Neural progenitor cell (in vitro differentiated cells): Measurements from ENCODE around the gene NT5DC1. TPM values are rescaled to one million over a fixed set of nuclear protein-coding genes. Genes with fewer than 3 reads are reported as not detected.

ENCODE experiments used
- DNase-seq: peaks from one replicate; pipeline ENCODE4 v3.0.0-alpha.2; 2016; ENCODE audit warnings: low spot score
- H2AFZ ChIP-seq: fragments of 200-600 bp; sonication (generic); replicated peaks from 2 replicates; pipeline ENCODE4 v1.6.1; 2016; ENCODE audit warnings: antibody characterized with exemption
- H3F3A ChIP-seq: fragments of 200-600 bp; sonication (generic); 2 replicates; pipeline ENCODE4 v1.6.1; 2016; ENCODE audit warnings: antibody characterized with exemption, low read depth
- H3K27ac ChIP-seq: fragments of 200-600 bp; sonication (generic); 2 replicates; pipeline ENCODE4 v1.5.1; 2016; ENCODE audit warnings: mild to moderate bottlenecking
- H3K27me3 ChIP-seq: fragments of 200-600 bp; sonication (generic); 2 replicates; pipeline ENCODE4 v1.6.1; 2016; ENCODE audit warnings: mild to moderate bottlenecking, moderate library complexity
- H3K36me3 ChIP-seq: fragments of 200-600 bp; sonication (generic); 2 replicates; pipeline ENCODE4 v1.5.1; 2016
- H3K4me1 ChIP-seq: fragments of 200-600 bp; sonication (generic); 2 replicates; pipeline ENCODE4 v1.6.1; 2016; ENCODE audit warnings: mixed run types
- H3K4me2 ChIP-seq: fragments of 200-600 bp; sonication (generic); 2 replicates; pipeline ENCODE4 v1.6.1; 2016
- H3K4me3 ChIP-seq: fragments of 200-600 bp; sonication (generic); 2 replicates; pipeline ENCODE4 v1.5.1; 2016
- H3K79me2 ChIP-seq: fragments of 200-600 bp; sonication (generic); 2 replicates; pipeline ENCODE4 v1.6.1; 2016; ENCODE audit warnings: low read depth
- H3K9ac ChIP-seq: fragments of 200-600 bp; sonication (generic); 2 replicates; pipeline ENCODE4 v1.6.1; 2016
- H3K9me3 ChIP-seq: fragments of 200-600 bp; sonication (generic); 2 replicates; pipeline ENCODE4 v1.5.1; 2016; ENCODE audit warnings: low read depth
- H4K20me1 ChIP-seq: fragments of 200-600 bp; sonication (generic); 2 replicates; pipeline ENCODE4 v1.6.1; 2016; ENCODE audit warnings: low read depth
- H3K27ac Mint-ChIP-seq: 3 replicates; pipeline ENCODE4 v1.8.0; 2021; ENCODE audit warnings: mixed read lengths
- H3K27me3 Mint-ChIP-seq: 2 replicates; pipeline ENCODE4 v1.8.0; 2022; ENCODE audit warnings: low read depth, mild to moderate bottlenecking, inconsistent platforms, moderate library complexity, mixed read lengths; ENCODE audit not compliant: insufficient read depth
- H3K36me3 Mint-ChIP-seq: 3 replicates; pipeline ENCODE4 v1.8.0; 2021; ENCODE audit warnings: mixed read lengths
- H3K4me1 Mint-ChIP-seq: 3 replicates; pipeline ENCODE4 v1.8.0; 2021; ENCODE audit warnings: mixed read lengths
- H3K4me3 Mint-ChIP-seq: 3 replicates; pipeline ENCODE4 v1.8.0; 2021; ENCODE audit warnings: mild to moderate bottlenecking, moderate library complexity, mixed read lengths
- H3K9me3 Mint-ChIP-seq: 3 replicates; pipeline ENCODE4 v1.8.0; 2020; ENCODE audit warnings: mixed read lengths
- CTCF ChIP-seq: fragments of 200-600 bp; sonication (generic); IDR thresholded peaks from 2 replicates; pipeline ENCODE4 v1.5.1; 2017; ENCODE audit warnings: antibody characterized with exemption, mild to moderate bottlenecking
- EZH2 ChIP-seq: fragments of 200-600 bp; sonication (generic); IDR thresholded peaks from 2 replicates; pipeline ENCODE4 v1.6.1; 2017; ENCODE audit warnings: antibody characterized with exemption, mild to moderate bottlenecking, moderate library complexity
- EZH2phosphoT487 ChIP-seq: fragments of 200-600 bp; sonication (generic); IDR thresholded peaks from 2 replicates; pipeline ENCODE4 v1.6.1; 2017; ENCODE audit warnings: antibody characterized with exemption
- total RNA-seq: library from RNA; depleted of rRNA; stranded (reverse); fragments of >200 nt; gene quantifications from 2 replicates; pipeline ENCODE4 v1.2.3, GENCODE V29; 2015; ENCODE audit warnings: low replicate concordance

Gene NT5DC1
- total RNA-seq, 1 donor from 2014 or later = 19.3 TPM

DNA sequence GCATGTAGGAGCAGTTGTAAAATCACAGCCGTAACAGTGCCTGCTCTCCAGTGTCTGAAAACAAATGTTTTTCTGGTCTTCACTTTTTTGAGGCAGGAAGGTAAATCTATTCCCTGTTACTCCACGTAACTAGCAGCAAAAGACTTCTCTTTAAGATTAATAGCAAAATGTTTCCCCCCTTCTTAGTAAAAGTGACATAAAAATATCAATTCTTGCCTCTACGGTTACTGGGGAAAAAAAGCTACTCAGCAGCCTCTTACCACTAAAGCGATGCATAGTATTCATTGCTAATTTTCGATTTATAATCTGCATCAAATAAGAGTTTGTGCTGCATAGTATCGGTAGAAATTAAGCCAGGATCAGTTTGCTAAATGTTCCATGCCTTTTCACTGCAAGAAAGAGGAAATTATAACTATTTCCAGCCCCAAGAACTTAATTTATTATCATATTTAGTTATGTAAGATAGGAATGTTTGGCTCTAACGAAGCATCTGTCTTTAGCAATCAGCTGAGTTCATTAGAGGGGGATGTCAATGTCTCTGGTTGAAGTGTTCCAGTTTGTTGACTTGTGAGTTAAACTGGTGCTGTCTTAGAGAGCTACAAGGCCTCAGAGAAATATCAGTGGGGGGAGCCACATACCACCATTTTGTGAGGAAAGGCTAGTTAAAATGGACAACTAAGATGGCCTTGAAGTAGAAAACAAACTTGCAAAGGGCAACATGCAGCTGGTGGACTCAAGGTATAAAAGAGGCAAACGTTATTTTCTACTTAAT lies 179.7 kb downstream of the NT5DC1 start:
- Histone ChIP-seq H3K9me3 (no peaks in the 10 kb centered on the region), H2AFZ (peak overlapping the region; percentile 98), H3K27me3 (no peaks in the 10 kb centered on the region), H3K79me2 (peaks cover 52% of the 10 kb centered on the region), H3K36me3 (no peaks in the 10 kb centered on the region), H3K27ac (peak overlapping the region; percentile 56), H3K9ac (peak overlapping the region; percentile 90), H3K4me1 (peaks cover 25% of the 10 kb centered on the region), H3K4me2 (peak overlapping the region; percentile 88), H3K4me3 (peak overlapping the region; percentile 94), H3F3A (peaks cover 8% of the 10 kb centered on the region), H4K20me1 (peaks cover 38% of the 10 kb centered on the region)
- H3K27ac Mint-ChIP-seq = peak overlapping the region; percentile 100
- TF ChIP-seq EZH2 = no peak
- no peak for TF ChIP-seq EZH2phosphoT487
- no peak for TF ChIP-seq CTCF
- DNase-seq = no peak
- peaks cover 22% of the 10 kb centered on the region for H3K36me3 Mint-ChIP-seq
- H3K4me1 Mint-ChIP-seq = peaks cover 47% of the 10 kb centered on the region
- H3K4me3 Mint-ChIP-seq = peak overlapping the region; percentile 100
- H3K9me3 Mint-ChIP-seq = no peaks in the 10 kb centered on the region
- peaks cover 4% of the 10 kb centered on the region for H3K27me3 Mint-ChIP-seq

GRCh38 chr6:116280933-116281316 lies 180.3 kb downstream of the NT5DC1 start:
- Histone ChIP-seq H3K79me2 (peaks cover 46% of the 10 kb centered on the region), H4K20me1 (peaks cover 34% of the 10 kb centered on the region), H3K4me1 (peaks cover 23% of the 10 kb centered on the region), H2AFZ (peak overlapping the region; percentile 98), H3K9me3 (no peaks in the 10 kb centered on the region), H3K4me3 (peak overlapping the region; percentile 94), H3K9ac (peak overlapping the region; percentile 90), H3F3A (peaks cover 8% of the 10 kb centered on the region), H3K27me3 (no peaks in the 10 kb centered on the region), H3K27ac (no peak overlapping the region), H3K4me2 (peak overlapping the region; percentile 88), H3K36me3 (no peaks in the 10 kb centered on the region)
- Mint-ChIP-seq H3K27me3 (peaks cover 4% of the 10 kb centered on the region), H3K36me3 (peaks cover 21% of the 10 kb centered on the region), H3K9me3 (no peaks in the 10 kb centered on the region), H3K4me1 (peaks cover 45% of the 10 kb centered on the region), H3K27ac (peak overlapping the region; percentile 7), H3K4me3 (peak overlapping the region; percentile 100)
- TF ChIP-seq EZH2 (no peak), CTCF (no peak), EZH2phosphoT487 (no peak)
- no peak for DNase-seq

DNA sequence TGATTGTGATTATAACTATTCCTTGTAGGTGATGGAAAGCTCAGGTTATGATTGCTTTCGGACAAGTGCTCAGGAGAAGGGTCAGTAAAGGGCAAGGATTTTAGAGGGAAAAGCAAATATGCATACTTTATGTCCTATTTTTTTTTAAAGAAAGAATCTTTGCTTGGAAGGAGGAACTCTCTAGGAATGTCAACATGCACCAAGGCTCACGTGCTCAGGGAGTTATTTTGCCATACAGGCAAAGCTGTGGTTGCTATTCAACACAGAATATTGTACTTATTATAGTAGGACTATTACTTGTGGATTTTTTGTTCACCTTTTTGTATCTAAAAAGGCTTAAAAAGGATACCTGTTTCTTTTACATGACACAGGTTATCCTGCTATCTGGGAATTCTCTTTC lies 182.0 kb downstream of the NT5DC1 start:
- Histone ChIP-seq H3K9me3 (no peaks in the 10 kb centered on the region), H3K4me3 (no peak overlapping the region), H3K36me3 (no peaks in the 10 kb centered on the region), H3K4me2 (no peak overlapping the region), H2AFZ (no peak overlapping the region), H3F3A (peaks cover 8% of the 10 kb centered on the region), H3K27ac (no peak overlapping the region), H4K20me1 (peaks cover 16% of the 10 kb centered on the region), H3K4me1 (peaks cover 21% of the 10 kb centered on the region), H3K27me3 (no peaks in the 10 kb centered on the region), H3K79me2 (peaks cover 28% of the 10 kb centered on the region), H3K9ac (no peak overlapping the region)
- Mint-ChIP-seq H3K4me1 (peaks cover 29% of the 10 kb centered on the region), H3K36me3 (peaks cover 11% of the 10 kb centered on the region), H3K4me3 (no peak overlapping the region), H3K27me3 (peaks cover 4% of the 10 kb centered on the region), H3K27ac (no peak overlapping the region), H3K9me3 (no peaks in the 10 kb centered on the region)
- DNase-seq = no peak
- TF ChIP-seq CTCF (no peak), EZH2 (no peak), EZH2phosphoT487 (no peak)
